ENCODE data around the gene OR5AU1.

Gene OR5AU1

DNA sequence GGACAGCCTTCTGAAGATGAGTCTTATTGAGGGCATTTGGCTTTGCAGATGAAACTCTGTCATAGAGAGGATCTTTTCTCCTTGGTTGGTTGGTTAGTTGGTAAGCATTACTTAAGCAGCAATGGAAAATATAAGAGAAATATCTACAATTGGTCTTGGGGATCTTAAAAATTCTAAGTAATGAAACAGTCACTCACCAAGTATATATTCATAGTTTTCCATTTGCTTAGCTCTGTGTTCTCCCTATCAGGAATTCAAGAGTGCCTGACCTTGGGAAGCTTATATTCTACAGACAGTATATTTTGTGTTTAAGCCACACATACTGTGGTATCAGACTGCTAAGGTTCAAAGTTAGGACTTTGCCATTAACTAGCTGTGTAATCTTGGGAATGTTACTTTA lies at the start of gene OR5AU1:
OR5AU1 (minus strand) TSS at position 101 of the 400 bp plus-strand sequence. CDS start 191 bp downstream, outside the sequence.
- no peak for DNase-seq

DNA sequence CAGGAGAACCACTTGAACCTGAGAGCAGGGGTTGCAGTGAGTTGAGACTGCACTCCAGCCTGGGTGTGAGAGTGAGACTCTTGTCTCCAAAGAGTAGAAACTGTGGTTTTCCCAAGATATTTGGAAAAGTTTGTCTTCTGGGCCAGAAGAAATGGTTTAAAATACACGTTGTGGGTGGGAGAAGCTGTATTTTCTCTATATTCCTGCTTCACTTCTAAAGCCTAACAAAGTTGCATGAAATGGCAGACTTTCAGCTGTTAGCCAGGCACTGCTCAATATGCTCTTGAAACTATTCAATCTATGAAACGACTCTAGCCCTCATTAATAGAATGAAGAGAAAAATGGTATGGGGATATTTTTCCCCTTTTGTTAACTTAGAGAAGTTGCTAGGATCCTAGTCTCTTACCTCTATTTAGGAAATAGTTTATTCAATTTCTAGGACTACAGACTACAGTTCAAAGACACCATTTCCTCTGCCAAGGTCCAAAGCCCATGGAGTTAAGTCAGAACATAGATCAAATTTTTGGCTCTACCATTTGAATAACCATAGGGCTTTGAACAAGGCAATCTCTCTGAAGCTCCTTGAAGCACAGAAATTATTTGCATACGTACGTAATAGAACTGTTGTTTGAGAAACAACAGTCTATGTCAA lies 49.3 kb upstream of the OR5AU1 start:
- DNase-seq = no peak

DNA sequence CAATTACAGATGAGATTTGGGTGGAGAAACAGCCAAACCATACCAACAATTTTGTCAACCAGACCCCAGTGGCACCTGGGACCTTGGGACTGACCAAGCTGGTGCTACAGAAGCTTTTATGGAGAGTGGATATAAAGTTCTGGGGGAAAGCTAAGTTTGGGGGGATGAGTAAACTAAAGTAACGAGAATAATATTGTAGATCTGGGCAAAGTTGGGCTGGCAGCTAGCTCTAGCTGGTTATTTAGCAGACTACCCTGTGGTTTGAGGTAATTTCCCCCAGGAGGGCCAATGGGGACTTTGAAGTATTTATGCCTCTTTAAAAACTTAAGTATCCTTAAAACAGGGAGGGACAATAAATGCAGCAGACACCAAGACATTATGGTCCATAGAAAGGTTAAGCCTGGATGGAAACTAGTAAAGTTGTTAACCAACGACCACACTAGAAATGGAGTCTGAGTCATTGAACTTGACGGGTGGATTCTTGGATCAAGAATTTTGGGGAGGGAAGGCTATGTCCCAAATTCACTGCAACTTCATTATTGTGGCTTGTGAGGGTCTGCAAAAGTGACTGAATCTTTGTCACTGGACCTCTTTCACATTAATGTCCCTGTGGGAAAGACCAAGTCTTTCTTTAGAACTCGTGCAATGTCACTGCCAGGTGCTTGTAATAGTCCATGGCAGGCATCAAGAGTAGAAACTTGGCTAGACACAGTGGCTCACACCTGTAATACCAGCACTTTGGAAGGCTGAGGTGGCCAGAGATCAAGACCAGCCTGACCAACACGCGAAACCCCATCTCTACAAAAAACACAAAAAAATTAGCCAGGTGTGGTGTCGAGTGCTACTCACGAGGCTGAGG lies 48.5 kb upstream of the OR5AU1 start:
- DNase-seq = no peak

DNA sequence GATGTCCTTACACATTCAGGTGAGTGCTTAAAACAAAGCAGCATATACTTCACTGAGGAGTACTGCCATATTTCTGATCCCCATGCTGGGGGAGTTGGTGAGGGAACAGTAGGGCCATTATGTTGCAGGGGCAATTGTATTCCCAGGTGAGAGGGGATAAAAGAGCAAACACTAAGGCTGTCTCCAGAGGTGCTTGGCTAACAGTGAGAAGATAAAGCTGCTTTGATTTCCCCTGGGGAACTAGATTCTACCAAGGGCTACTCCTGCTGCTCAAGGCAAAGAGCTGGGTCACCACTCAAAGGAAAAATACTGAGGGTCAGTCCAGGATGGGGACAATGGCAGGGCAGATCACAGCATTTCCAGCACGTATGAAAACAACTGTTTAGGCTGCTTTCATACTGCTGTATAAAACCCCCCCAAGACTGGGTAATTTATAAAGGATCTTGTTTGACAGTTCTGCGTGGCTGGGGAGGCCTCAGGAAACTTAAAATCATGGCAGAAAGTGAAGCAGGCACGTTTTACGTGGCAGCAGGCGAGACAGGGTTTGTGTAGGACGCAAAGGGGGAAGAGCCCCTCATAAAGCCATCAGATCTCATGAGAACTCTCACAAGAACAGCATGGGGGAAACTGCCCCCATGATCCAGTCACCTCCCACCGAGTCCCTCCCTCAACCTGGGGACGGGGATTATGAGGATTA lies 47.8 kb upstream of the OR5AU1 start:
- DNase-seq = no peak

DNA sequence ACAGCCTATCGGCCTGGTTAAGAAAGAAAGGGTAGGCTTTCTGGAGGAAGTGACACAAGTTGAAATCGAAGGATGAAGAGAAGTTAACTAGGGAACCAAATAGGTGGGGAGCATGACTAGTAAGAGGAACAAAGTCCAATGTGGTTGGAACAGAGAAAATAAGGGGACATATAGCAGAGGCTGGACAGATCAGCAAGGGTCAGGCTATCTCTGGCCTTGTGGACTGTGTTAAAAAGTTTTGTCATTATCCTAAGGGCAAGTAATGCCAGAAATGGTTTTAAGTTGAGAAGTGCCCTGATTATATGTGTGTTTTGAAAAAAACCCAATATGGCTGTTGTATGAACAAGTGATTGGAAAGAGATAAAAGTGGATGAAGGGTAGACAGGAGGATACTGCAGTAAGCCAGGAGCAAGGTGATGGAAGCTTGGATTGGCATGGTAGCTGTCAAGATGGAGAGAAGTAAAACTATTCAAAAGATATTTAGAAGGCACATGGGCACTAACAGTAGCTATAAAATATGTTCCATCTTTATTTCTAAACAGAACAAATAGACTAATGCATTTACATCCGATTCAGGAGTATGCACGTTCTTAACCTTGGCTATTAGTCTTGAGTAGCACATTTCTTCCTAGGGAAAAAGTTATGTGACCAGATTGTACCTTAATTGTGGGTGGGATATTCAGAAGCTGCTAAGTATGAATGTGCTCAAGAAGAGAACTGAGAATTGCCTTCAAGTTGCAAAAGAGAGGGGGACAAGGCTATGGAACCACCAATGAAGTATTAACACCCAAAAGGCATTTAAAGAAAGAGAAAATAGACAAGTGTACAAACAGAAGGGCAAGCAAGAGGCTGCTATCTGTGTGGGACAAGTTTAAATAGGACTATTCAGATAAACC lies 46.8 kb upstream of the OR5AU1 start:
- DNase-seq = no peak

DNA sequence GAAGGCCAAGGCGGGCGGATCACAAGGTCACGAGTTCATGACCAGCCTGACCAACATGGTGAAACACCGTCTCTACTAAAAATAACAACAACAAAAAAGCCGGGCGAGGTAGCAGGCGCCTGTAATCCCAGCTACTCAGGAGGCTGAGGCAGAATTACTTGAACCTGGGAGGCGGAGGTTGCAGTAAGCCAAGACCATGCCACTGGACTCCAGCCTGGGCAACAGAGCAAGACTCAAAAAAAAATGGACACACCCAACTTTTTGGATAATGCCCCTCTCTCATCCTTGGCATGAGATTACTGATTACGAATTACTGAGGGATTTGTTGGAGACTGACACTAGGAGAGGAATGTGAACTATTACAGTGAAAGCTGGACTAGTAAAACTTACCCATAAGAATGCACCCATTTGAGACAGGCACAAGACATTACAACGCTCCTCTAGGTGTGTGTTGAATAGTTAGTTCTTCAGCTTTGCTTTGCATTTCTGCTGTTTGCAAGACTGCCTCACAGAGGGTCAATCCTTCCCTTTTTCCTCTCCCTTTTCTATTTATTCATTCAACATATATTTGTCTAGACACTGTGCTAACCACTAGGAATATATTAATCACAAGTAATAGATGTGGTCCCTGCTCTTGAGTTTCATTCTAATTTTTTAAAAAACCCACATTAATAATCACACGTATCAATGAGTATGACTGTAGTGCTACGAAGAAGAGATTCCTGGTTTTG lies 46.0 kb upstream of the OR5AU1 start:
- DNase-seq = no peak

- no peak for DNase-seq
Measured at GRCh38 chr14:21200752-21201461, 45.0 kb upstream of the OR5AU1 start.

- no peak for DNase-seq
Measured at GRCh38 chr14:21199611-21200560, 44.0 kb upstream of the OR5AU1 start.

DNA sequence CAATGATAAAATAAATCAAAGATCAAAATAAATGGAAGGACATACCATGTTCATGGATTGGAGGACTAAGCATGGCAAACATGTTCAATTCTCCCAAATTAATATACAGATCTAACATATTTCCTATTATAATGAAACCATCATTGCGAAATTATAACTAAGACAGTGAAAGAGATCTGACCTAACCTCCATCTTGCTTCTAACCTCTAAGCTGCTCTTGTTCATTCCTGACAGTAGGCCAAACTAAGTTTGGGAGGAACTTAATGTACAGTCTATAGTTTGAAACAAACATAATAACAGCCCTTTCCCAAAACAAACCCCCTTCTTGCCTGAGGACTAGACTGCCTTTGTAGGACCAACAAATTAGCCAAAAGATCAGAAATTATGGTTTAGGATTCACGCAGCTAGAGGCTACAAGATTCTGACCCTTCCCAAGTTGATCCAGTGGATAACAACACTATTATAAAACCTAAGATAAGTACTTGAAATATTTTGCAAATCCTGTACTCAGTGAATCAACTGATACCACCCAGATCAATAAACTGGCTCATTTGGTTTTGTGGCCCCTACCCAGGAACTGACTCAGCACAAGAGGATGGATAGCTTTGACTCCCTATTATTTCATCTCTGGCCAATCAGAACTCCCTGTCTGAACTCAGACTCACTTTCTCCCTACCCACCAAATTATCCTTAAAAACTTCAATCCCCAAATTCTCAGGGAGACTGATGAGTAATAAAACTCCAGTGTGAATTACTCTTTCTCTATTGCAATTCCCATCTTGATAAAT lies 41.7 kb upstream of the OR5AU1 start:
- DNase-seq = no peak

- no peak for DNase-seq
Measured at GRCh38 chr14:21194597-21194996, 38.7 kb upstream of the OR5AU1 start.

DNA sequence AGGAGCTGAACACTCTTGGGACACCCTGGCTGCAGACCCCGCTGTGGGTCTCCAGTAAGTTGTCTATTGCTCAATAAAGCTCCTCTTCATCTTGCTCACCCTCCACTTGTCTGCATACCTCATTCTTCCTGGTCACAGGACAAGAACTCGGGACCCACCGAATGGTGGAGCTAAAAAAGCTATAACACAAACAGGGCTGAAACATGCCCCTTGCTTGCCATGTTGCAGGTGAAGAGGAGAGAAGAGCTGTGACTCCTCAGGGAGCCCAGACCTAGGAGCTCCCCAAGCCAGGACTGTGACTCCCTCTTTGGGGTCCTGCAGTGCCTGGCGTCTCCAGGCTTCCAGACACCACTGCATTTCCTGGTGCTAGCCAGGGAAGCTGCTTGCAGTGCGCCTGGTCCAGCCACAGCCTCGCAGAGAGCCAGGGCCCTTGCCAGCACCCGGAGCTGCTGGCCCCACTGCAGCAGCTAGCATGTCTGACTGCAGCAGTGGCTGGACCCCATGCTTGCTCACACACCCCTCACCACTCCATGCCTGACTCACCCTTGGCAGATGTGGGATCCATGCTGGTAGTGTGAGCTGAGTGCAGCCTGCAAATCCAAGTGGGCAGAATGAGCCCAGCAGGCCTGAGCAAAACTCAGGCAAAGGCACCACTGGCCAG lies 37.1 kb upstream of the OR5AU1 start:
- no peak for DNase-seq

GRCh38 chr14:21192447-21192822 lies 36.6 kb upstream of the OR5AU1 start:
- DNase-seq = no peak

GRCh38 chr14:21191809-21192446 lies 36.1 kb upstream of the OR5AU1 start:
- DNase-seq = peak; percentile 56

- no peak for DNase-seq
Measured at GRCh38 chr14:21191261-21191808, 35.5 kb upstream of the OR5AU1 start.

DNA sequence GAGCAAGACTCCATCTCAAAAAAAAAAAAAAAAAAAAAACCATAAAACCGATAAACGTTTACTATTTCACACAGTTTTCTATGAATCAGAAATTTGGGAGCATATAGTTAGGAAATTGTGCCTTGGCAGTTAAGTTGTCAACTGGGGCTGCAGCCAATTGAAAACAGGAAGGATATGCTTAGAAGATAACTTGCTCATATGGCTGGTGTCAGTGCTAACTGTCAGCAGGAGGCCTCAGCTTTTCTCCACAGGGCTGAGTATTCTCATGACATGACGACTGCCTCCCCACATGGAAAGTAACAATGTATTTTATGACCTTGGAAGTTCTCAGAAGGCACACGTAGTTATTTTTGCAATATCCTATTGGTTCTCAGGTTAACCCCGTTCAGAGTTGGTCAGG lies 29.6 kb upstream of the OR5AU1 start:
- no peak for DNase-seq

- DNase-seq = no peak
Measured at GRCh38 chr14:21184254-21184653, 28.4 kb upstream of the OR5AU1 start.

DNA sequence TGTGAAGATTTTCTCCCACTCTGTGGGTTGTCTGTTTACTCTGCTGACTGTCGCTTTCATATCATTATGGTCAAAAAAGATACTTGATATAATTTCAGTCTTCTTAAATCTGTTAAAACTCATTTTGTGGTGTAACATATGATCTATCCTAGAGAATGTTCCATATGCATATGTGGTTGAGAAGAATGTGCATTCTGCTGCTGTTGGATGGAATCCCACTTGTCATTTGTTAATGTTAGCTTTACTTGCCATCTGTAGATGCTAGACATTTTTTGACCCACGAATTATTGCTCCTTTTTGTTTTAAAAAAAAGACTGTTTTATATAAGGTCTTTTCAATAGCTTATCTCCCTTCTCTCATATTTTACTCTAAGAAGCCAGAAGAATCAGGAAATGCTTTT lies 26.3 kb upstream of the OR5AU1 start:
- no peak for DNase-seq

GRCh38 chr14:21171128-21171527 lies 15.3 kb upstream of the OR5AU1 start:
- DNase-seq = no peak
